ENCODE results near the gene PPBP. TPM values are rescaled to one million over a fixed set of nuclear protein-coding genes. Genes with fewer than 3 reads are reported as not detected.
A peak's percentile ranks its signal among the peaks of the same experiment; 100 is the strongest.

PPBP gene

DNA sequence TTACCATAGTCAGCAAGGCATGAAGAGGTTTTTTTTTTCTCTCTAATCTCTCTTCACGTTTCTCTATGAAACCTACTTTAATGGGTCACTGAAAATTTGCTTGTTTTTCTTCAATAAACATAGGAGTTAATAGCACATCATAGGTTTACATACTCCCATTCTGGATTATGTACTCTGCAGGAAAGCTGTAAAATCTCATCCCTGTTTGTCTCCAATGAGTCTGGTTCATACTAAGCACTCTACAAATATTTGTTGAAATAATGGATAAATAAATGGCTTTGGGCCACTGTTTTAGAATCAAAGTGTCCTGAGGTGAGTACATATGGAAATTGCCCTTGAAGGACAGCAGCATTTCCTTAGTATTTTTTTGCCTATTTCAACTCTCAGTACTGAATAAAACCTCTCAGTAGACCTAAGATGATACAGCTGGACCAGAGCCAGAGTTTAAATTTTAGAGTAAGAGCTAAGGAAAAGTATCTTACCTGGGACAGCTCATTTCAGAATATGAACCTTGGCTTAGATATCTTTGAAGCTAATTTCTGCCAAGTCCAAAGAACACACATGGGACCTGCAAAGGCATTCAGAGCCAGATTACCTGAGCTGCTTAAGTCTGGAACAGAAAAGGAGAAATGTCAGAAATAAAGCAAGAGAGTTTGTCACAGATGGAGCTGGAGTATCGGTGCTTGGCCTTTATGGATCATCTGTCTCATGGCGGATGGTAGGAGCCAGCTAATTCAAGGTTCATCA, 40.6 kb downstream of the PPBP start:
- no peak overlapping the region for H3K9ac ChIP-seq (ENCODE audit: low read depth, low read length)

DNA sequence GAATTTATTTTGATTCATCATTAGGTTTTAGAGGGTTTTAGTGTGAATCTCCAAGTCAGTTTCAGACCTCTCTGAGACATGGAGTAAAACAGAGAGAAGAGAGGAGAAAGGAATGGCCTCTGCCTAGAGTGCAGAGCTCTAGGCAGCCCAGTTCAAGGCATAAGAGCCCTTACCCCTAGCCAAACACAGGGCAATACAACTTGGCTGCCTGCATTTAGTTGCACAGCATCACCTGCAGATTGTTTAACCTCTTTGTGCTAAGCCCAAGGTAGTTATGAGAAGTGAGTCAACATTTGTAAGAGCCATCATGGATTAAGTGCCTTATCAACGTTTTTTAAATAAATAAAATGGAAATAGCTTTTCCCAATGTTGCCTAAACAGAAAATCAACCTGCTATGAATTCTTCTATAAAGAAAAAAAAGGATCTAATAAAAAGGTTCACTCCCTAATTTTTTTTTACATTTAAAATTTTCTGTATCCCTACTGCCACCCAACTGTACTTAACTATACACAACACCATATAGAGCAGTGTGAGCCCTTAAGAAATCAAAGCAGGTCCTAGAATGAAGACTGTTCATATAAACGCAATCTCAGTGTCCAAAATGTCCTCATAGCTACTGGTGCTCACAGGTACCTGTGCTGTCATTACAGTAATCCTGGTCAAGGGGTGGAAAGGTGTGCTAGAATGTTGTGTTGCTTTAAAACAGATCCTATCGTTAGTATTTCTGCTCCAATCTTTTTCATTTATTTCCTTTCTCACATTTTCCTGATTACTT, 42.1 kb downstream of the PPBP start:
- no peaks in the 10 kb centered on the region for H3K36me3 ChIP-seq (ENCODE audit: insufficient read depth, low read length)
- no peak overlapping the region for H3K4me2 ChIP-seq (ENCODE audit: low read length)
- H3K27me3 ChIP-seq (ENCODE audit: control insufficient read depth, insufficient read depth, low read length): no peaks in the 10 kb centered on the region
- H3K4me3 ChIP-seq (ENCODE audit: low read length): no peak overlapping the region
- no peaks in the 10 kb centered on the region for H3K9me3 ChIP-seq (replicated peaks; ENCODE audit: low read length)
- H3K4me1 ChIP-seq (ENCODE audit: control insufficient read depth, insufficient read depth, low read length): peaks cover 6% of the 10 kb centered on the region
- H3K9ac ChIP-seq (ENCODE audit: low read depth, low read length): no peak overlapping the region

More for the DNA sequence above, 40.6 kb downstream of the PPBP start:
- no peak overlapping the region for H3K4me3 ChIP-seq (ENCODE audit: low read length)
- H3K4me2 ChIP-seq (ENCODE audit: low read length): no peak overlapping the region
- peaks cover 6% of the 10 kb centered on the region for H3K4me1 ChIP-seq (ENCODE audit: control insufficient read depth, insufficient read depth, low read length)
- H3K9me3 ChIP-seq (replicated peaks; ENCODE audit: low read length): no peaks in the 10 kb centered on the region
- H3K36me3 ChIP-seq (ENCODE audit: insufficient read depth, low read length): no peaks in the 10 kb centered on the region
- H3K27me3 ChIP-seq (ENCODE audit: control insufficient read depth, insufficient read depth, low read length): no peaks in the 10 kb centered on the region

DNA sequence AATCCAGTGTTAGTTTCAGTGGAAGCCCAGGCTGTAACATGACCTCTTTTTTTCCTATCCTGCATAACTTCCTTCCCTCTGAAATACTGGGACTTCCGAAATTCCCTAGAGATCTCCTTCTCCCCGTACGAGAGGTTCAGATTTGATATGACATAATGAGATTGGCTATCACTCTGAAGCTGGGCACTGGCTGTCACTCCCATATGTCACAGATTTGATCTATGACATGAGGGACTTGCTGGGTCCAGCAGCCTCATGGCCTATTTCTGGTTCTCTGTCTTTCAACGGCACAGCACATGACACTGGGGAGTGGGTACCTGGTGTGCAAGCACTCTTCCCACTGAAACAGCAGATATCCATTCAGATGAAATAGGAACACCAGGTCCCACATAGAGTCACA, 42.9 kb downstream of the PPBP start:
- H3K4me3 ChIP-seq (ENCODE audit: low read length): peak overlapping the region; percentile 71
- no peak overlapping the region for H3K9ac ChIP-seq (ENCODE audit: low read depth, low read length)
- no peaks in the 10 kb centered on the region for H3K9me3 ChIP-seq (replicated peaks; ENCODE audit: low read length)
- H3K4me2 ChIP-seq (ENCODE audit: low read length): peak overlapping the region; percentile 90
- no peaks in the 10 kb centered on the region for H3K27me3 ChIP-seq (ENCODE audit: control insufficient read depth, insufficient read depth, low read length)
- H3K36me3 ChIP-seq (ENCODE audit: insufficient read depth, low read length): no peaks in the 10 kb centered on the region
- peaks cover 6% of the 10 kb centered on the region for H3K4me1 ChIP-seq (ENCODE audit: control insufficient read depth, insufficient read depth, low read length)

DNA sequence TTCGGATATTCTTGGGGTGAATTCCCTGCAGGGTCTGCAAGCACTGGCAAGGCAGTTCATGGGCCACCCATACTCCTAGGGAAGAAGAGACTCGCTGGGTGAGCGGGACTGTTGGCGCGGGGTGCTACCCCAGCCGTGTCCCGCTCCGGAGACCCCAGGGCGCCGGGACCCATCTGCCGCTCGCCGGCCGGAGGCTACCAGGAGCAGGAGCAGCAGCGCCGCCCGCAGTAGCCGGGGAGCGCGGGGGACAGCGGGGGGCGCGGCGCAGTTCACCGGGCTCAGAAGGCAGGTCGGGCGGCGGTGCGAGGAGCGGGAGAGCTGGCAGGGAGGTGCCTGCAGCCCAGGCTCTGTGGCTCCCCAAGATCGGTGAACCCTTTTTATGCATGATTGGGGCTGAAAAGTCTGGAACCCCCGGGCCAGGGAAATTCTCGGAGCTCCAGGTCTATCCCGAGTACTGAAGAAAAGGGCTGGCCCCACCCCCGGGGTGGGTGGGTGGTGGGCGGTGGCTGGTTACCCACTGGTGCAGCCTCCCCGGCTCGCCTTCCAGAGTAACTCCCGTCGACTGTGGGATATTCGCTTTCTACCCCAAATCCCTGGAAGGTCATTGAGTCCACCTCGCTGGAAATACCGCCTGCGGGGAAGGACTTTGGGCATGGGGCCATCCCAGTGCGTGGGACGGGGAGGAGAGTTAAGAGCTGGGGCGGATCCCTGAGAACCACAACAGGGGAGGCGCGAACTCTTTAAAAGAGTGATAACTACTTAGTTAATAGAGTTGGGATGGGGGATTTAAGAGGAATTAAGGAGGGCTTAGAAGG, 43.7 kb downstream of the PPBP start:
- Histone ChIP-seq H3K9ac (ENCODE audit: low read depth, low read length) (peak overlapping the region; percentile 65), H3K4me2 (ENCODE audit: low read length) (peak overlapping the region; percentile 90), H3K4me1 (ENCODE audit: control insufficient read depth, insufficient read depth, low read length) (peaks cover 6% of the 10 kb centered on the region), H3K4me3 (ENCODE audit: low read length) (peak overlapping the region; percentile 71), H3K27me3 (ENCODE audit: control insufficient read depth, insufficient read depth, low read length) (no peaks in the 10 kb centered on the region), H3K9me3 (replicated peaks; ENCODE audit: low read length) (no peaks in the 10 kb centered on the region), H3K36me3 (ENCODE audit: insufficient read depth, low read length) (no peaks in the 10 kb centered on the region)

DNA sequence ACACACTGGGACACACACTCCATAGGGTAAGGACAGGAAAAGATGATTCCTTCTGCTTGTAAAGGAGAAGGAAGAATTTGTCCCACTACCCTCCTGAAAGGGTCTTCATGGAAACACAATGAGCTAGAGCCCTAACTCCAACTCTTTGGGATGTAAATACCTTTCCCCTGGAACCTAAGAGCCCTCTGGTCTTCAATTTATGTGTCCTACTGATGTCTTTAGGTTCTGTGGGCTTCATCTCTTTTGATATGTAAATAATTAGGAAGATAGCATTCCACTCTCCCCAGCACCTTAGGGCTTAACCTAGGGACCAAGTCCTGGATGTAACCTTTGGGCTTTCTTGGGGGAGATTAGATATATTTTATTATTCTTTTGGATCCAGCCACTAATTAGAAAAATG, 44.4 kb downstream of the PPBP start:
- Histone ChIP-seq H3K9ac (ENCODE audit: low read depth, low read length) (peak overlapping the region; percentile 65), H3K27me3 (ENCODE audit: control insufficient read depth, insufficient read depth, low read length) (no peaks in the 10 kb centered on the region), H3K4me2 (ENCODE audit: low read length) (peak overlapping the region; percentile 90), H3K36me3 (ENCODE audit: insufficient read depth, low read length) (no peaks in the 10 kb centered on the region), H3K4me3 (ENCODE audit: low read length) (peak overlapping the region; percentile 71), H3K4me1 (ENCODE audit: control insufficient read depth, insufficient read depth, low read length) (peaks cover 6% of the 10 kb centered on the region), H3K9me3 (replicated peaks; ENCODE audit: low read length) (no peaks in the 10 kb centered on the region)

DNA sequence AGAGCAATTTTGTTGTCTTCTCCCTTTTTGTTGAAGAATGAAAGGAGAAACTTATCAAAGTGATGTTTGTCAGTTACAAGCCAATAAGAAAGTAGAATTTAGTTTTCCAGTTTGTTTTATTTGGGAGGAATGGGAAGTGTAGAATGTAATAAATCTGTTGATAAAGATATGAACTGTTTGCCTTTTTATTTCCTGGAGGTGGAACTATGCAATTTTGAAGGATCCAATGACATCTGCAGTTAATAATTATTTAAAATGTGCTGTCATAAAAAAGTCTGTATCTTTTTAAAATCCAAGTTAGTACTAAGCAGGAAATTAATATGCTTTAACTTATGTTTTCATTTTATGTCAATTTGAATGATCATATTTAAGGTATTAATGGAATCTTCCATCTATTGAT, 51.0 kb downstream of the PPBP start:
- Histone ChIP-seq H3K27me3 (ENCODE audit: control insufficient read depth, insufficient read depth, low read length) (no peaks in the 10 kb centered on the region), H3K4me3 (ENCODE audit: low read length) (no peak overlapping the region), H3K36me3 (ENCODE audit: insufficient read depth, low read length) (no peaks in the 10 kb centered on the region), H3K9me3 (replicated peaks; ENCODE audit: low read length) (no peaks in the 10 kb centered on the region), H3K4me2 (ENCODE audit: low read length) (no peak overlapping the region), H3K4me1 (ENCODE audit: control insufficient read depth, insufficient read depth, low read length) (no peaks in the 10 kb centered on the region), H3K9ac (ENCODE audit: low read depth, low read length) (no peak overlapping the region)

Small RNA genes lying within 50 kb of the gene (small RNA-seq; reads per million reads assigned to genes)
- gene RN7SL218P: not detected

Measured in skeletal muscle satellite cell (primary cell).